Cerebellar cortex (tissue), 1 donor: Measurements from ENCODE around the gene PARD3.
"Not testable (repeated sequence)": the region's sequence is repeated elsewhere in the genome, so short reads cannot be mapped to it uniquely, and the experiment has no call there.

ENCODE experiments used
- DNase-seq: peaks from one replicate; pipeline ENCODE4 v3.0.0-alpha.2; 2015; ENCODE audit warnings: low spot score

Gene PARD3

DNA sequence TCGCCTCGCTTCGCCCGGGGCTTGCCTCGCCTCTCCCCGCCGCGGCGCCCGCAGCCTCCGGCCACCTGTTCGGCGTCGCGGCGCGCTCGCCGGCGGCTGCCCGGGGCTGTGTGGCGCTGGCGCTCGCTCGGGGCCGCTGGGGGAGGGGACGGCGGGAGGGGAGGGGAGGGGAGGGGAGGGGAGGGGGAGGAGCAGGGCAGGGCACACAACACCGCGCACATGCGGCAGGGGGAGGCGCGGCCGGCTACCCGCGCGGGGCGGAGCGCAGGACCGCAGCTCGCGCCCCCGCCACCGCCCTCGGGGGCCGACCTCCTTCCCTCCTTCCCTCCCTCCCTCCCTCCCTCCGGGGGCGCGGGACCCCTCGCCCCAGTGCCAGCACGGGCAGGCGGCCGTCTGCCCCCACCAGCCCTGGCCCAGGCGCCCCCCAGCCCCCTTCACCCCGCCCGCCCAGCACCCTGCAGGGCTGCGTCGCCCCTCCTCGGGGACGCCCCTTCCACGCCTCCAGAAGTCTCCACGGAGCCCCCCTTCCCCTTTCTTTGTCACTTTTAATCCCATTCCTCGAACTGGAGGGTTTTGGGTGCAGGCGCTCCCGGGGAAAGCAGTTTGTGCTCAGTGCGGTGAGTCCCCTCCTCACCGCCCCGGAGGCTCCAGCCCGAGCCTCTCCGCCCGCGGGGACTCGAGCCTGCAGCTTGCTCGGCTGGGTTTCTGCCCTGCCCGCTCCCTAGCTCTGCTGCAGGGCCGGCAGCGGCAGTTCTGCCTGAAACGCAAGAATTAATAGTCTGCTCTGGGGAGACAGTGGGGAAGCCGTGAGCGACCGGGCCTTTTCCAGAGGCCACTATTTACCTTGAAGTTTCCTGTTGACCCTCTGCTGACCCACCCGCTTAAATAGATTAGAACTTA lies at the start of gene PARD3:
Gene PARD3 (minus strand): TSS at position 112 of the 900 bp plus-strand sequence. CDS start 301 bp downstream, outside the sequence.
- DNase-seq, result peak; percentile 25

DNA sequence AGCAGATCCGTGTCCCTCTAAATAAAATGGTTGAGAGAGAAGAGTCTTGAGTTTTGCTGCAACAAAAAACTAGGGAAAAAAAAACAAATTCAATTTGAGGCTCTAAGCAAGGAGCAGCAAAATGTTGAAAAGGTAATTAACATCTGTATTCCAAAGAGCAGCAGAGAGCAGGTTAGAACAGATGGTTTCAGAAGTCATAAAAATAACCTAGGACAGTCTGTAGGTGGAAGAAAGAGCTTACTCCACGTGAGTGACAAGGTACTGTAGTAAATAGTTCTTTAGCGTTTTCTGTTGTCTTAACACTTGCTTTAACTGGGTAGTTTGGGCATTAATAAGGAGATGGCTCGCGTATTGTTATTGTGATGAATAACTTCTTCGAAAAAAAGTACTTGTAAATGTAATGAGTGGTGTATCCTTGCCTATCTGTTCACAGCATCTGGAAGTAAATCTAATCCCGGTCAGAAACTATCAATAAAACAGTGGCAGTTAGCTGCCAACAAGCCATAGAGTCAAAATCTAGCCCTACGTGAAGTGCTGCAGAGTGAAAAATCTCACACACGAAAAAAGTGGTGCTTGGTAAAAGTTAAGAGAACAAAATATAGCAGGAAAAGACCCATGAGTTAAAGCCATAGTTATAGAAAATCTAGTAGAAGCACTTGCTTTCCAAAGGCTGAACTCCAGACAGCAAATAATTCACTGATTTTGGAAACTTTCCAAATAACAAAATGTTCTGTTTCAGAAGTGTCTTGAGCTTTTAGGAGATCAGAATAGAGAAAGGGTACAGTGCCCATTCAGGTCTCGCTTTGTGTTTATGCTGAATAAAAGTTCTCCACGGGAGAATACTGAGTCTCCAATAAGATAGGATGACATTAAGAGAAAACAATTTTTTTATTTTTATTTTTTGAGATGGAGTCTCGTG lies 49.3 kb upstream of the PARD3 start:
- DNase-seq, result no peak

DNA sequence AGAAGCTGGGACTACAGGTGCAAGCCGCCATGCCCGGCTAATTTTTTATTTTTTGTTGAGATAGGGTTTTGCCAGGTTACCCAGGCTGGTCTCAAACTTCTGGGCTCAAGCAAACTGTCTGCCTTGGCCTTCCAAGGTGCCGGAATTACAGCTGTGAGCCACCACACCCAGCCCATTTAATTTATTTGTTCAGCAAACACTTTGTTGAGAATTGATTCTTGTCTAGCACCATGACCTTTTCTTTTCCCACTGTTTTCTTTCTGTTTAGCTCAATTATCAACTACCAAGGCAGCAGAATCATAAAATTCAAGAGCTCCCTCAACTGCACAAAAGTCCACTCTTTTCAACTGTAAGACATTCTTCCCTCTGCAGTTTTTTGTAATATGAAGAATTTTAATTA lies 47.8 kb upstream of the PARD3 start:
- DNase-seq, result no peak

DNA sequence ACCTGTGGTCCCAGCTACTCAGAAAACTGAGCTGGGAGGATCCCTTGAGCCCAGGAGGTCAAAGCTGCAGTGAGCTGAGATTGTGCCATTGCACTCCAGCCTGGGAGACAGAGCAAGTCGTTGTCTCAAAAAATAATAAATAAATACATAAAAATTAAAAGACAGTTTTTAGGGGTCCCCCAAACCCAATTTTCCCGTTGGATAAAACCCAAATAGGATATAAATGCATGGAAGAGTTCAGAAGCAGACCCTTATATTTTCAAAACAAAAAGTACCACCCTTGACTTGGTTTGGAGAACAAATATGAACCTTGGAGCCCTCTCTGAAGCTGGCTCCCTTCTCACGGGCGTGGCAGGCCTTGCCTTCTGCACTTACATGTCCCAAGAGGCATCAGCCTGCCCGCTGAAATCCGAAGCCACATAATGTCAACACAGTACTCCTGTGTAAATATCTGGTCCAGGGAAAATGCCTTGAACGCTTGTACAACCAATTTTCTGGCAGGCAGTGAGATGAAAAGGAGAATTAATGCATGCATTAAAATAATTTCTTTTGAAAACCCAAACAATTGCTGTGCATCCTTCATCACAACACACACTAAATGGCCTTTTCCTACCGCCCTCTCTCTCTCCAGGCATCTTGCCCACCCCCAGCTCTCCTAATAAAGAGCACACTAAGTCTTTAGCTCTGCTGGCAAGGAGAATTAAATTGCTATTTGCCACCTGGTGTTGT lies 46.4 kb upstream of the PARD3 start:
- no peak for DNase-seq

DNA sequence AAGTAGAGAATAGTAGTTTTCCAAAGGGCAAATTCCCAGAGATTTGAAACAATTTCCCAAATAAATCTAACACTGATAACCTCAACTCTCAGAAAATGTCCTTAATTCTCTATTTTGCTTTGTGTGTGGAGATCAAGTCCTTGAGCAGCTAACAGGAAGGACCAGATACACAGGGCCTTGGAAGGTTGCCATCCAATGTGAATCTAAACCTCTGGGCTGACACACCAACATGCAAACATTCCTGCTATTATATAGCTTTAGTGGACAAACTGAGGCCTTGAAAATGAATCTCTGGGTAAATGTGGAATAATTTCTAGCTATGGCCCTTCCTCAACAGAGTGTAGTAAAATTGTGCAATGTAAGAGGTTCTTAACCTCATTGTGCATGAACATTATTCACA lies 44.1 kb upstream of the PARD3 start:
- DNase-seq, result no peak

DNA sequence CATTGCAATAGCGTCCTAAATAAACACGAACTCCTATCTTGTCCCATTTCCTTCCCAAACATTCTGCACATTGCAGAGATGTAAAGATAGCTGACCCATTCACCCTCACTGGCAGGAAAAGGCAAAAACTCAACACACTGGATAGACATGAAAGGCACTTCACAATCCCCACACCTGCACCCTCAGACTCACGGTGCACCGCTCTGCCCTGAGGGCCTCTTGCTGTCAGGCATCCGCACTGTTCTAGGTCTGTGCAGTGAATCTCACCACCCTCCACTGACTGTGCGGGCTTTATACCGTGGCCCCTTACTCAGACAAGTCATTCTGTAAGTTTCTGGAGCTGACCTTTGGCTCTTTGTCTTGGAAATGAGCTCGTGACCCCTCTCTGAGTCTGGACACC lies 42.9 kb upstream of the PARD3 start:
- DNase-seq, result no peak

DNA sequence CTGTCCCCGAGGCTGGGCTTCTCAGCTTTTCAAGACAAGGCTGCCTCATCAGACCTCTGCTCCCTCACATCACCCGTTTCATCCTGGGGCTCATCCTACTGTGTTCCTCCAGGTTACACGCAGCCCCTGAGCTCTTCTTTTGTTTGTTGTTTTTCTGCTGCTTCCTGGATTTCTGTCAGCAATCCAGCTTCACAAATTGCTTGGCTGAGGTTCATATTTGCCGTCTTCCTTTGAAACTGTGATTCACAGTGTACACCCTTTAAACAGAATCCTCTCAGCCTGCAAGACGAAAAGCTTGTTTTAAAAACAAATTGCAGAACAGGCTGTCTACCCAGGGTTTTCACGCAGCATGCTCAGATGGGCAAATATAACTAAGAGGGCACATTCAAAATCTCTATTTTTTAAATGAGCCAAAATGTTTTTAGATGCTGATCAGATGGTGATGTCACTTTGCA lies 39.1 kb upstream of the PARD3 start:
- DNase-seq, result peak; percentile 28

DNA sequence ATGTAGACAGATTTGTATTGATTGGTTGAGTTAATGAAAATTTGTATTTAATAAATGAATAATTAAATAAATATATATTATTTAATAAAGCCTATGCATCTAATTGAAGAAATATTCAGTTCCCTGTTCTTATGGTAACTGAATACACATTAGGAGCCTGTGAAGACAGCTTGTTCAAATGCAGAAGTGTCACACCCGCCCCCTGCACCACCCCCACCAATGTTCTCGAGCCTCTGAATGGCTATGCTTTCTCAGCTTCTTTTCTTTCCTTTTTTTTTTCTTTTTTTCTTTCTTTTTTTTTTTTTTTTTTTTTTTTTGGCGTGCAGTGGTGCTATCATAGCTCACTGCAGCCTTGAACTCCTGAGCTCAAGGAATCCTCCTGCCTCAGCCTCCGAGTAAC lies 38.3 kb upstream of the PARD3 start:
- no peak for DNase-seq

DNA sequence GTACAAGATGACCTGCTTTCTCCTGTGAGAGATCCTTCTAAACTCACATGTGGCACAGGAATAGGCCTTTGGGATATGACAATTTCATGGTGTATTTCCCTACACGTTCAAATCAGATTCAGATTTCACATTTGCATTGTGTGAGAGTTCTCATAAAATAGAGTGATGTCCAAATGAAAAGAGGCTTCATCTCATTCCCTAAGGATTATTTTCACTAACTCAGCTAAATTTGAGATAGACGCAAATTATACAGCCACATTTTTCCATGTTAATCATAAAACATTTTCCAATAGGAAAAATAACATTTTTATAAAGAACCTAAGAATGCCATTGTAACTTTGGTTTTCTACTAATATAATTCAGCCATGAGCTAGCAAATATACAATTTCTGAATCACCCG lies 35.5 kb upstream of the PARD3 start:
- DNase-seq, result no peak

DNA sequence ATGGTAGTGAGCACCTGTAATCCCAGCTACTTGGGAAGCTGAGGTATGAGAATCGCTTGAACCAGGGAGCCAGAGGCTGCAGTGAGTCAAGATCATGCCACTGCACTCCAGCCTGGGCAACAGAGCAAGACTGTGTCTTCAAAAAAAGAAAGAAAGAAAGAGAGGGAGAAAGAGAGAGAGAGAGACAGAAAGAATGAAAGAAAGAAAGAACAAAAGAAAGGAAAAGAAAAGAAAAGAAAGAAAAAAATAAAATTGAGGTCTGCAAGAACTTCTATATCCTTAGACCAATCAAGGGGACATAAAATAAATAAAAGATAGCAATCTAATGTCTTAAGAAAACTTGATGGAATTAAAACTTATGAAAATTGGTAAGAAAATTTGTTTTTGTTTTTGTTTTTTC lies 34.9 kb upstream of the PARD3 start:
- DNase-seq, result no peak

DNA sequence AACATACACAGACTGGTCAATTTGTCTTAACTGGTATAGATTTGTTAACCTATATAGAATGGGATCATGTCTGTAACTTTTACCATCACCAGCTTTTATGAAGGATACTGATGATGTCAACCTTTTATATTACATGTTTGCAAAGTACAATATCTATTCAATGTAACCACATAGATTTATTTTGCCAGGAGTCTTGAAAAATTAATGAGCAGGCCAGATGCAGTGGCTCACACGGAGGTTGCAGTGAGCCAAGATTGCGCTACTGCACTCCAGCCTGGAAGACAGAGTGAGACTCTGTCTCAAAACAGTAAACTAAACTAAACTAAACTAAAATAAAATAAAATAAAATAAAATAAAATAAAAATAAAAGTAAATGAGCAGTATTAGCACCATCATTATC lies 30.0 kb upstream of the PARD3 start:
- no peak for DNase-seq

DNA sequence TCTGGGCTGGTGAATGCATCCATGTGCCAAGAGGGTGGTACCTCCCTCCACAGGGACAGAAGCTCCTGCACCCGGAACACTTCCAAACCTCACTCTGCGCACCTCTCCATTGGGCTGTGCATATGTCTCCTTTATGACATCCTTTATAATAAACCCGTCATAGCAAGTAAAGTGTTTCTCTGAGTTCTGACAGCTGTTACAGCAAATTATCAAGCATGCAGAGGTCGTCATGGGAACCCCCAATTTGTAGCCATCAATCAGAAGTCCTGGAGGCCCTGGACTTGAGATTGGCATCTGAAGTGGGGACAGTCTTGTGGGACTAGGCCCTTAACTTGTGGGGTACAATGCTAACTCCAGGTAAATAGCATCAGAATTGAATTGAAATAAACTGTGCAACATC lies 29.4 kb upstream of the PARD3 start:
- DNase-seq, result no peak

DNA sequence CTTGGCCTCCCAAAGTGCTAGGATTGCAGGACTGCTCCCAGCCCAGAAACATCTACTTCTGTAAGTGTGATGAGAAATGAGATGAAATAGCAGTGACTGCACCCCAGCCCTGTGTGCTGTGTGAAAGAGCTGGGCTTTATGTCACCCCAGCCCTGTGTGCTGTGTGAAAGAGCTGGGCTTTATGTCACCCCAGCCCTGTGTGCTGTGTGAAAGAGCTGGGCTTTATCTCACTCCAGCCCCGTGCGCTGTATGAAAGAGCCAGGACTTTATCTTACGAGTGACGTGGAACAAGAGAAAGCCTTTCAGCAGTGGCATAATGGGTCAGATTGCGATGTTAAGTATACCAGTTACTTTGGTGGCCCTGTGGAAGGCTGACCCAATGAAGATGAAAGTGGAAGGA lies 28.4 kb upstream of the PARD3 start:
- DNase-seq, result not testable (repeated sequence)

DNA sequence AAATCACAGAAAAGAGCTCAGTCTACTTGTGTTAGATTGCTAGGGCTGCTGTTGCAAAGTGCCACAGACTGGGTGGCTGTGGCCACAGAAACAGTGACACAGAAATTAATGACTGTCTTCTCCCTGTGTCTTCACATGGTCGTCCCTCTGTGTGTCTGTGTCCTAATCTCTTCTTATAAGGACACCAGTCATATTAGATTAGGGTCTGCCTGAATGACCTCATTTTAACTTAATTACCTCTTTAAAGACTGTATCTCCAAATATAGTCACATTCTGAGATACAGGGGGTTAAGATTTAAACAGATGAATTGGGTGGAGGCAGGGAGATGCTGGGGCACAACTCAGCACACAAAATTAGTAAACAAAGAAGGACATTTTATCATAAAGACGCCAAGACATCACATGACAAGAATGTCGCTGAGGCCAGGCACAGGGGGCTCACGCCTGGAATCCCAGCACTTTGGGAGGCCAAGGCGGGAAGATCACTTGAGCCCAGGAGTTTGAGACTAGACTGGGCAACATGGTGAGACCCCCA lies 23.3 kb upstream of the PARD3 start:
- no peak for DNase-seq

DNA sequence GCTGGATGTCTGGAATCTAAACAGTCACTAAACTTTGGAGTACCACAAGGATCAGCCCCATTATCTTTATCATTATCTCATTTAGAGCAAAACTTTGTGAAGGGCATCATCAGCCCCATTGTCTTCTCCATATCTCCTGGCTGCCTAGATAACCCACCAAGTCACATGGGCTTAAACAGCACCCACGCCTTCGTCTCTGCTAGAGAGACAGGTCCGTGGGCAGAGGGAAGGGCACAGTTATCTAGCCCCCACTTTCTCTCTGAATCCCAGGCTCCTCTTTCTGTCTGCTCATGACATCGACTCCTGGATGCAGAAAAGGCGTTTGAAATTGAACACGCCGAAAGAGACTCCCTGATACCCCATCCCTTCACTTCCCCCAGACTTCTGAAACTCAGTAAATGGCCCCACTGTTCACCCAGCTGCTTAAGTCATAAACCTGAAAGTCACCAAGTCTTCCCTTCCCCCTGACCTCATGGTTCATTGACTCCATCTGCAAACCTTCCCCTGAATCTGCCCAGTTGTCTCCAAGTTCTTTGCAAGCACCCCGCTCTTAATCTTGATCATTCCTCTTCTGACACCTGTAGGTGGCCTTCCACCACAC lies 20.9 kb upstream of the PARD3 start:
- DNase-seq, result no peak

DNA sequence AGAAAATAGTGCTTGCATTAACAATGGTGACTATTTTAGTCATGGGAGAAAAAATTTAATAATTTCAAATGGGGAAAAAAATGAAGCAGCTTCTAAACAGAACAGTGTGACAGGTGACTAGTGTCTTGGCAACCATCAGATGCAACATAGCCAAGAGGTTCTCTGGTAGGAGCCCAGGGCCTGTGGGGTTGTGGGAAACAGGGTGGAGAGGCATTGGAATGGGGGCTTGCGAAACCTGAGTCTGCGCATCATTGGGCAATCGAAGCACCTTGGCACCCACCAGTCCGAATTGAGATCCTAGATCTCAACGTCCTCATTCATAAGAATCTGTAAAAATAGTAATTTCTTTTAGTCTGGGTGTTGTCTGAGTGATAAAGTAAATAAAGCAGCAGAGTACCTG lies 19.2 kb upstream of the PARD3 start:
- no peak for DNase-seq

DNA sequence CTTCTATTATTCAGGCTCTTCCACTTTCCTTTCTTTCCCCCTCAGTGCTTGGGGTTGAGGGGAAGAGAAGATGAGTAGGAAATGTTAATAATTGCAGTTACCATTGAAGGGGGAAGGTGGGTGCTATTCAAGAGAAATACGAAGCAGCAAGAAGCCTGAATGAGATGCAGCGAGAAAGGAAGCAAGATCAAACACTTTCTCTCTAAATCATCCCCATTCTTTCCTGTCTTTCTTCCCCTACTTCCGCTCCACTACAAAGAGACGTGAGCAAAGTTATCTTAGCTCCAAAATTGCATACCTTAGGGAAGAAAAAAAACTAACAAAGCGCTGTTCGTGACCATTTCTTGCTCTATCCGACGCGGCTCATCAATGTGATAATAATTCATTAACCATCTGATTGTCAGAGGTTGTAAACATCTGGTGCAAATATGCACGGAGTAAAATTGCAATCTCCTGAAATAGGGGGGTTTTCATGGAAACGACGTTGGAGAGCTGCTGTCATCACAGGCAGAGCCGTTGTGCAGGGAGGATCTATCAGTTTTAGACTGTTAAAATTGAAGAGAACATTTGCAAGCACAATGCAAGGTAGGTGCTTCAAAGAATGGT lies 15.2 kb upstream of the PARD3 start:
- no peak for DNase-seq

DNA sequence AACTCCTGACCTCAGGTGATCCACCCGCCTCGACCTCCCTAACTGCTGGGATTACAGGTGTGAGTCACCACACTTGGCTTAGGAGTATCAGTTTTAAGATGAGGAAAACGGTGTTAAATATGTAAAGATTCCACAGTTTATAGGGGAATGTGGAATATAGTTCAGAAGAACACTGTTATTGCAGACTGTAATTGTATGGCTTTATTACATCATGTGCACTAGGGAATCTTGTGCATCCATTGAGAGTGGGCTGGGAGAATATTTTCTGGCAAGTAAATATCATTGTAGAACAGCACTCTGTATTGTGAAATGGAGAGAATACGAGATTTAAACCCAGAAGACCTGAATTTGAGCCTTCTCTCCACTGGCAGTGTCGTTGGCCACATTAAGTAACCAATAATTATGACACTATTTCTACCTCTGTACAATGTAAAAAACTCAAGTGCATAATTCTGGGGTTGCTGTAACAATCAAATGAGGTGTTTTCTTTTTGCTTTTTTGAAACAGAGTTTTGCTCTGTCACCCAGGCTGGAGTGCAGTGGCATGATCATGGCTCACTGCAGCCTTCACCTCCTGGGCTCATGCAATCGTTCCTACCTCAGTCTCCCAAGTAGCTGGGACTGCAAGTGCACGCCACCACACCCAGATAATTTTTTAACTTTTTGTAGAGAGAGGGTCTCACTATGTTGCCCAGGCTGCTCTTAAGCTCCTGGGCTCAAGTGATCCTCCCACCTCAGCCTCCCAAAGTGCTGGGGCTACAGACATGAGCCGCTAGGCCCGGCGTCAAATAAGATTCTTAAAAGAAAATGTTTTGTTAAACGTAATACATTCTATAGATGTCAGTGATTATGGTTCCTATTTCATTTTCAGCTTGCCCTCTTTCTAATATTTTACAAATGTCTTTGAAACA lies 12.0 kb upstream of the PARD3 start:
- DNase-seq, result no peak

DNA sequence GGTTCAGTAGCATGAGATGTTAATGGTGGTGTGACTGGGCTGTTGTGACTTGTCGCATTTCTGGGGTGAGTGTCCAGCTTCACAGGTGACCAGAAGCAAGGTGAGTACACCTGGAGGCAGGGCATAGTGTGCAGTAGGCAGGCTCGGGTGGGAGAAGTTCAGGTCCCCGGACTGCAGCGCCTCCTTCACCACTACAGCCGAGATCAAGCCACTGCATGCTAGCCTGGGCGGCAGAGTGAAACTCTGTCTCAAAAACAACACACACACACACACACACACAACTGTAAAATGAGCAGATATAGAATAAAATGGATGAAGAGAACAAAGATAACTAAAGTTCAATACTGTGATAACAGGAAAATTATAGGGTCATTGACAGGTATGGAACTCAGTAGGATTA lies 11.1 kb upstream of the PARD3 start:
- DNase-seq, result no peak

DNA sequence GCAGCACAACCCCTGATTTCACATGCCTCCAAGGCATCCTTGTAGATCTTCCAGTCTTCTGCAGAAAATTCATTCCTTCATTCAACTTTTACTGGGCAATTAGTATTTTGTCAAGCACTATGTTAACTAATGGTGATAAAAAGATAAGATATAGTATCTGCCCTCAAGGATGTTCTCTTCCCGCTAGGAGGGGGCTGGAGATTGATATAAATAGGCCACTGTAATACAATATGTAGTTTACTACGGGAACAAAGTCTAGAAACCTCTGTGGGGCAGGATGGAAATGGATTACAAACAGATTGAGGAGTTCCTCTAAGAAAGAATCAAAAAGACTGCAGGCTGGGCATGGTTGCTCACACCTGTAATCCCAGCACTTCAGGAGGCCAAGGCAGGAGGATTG lies 10.3 kb upstream of the PARD3 start:
- no peak for DNase-seq
